Osteoblast (primary cell): ENCODE measurements around the gene ZNF287. TPM values are rescaled to one million over a fixed set of nuclear protein-coding genes. Genes with fewer than 3 reads are reported as not detected.
A peak's percentile ranks its signal among the peaks of the same experiment; 100 is the strongest.

Source experiments
- DNase-seq: peaks from one replicate; pipeline ENCODE4 v3.0.0; 2011; ENCODE audit warnings: low spot score, mixed read lengths; ENCODE audit not compliant: insufficient read length; ENCODE audit errors: missing footprints
- H2AFZ ChIP-seq: 2 replicates; pipeline ENCODE4 v1.6.0; 2011; ENCODE audit warnings: mild to moderate bottlenecking, low read length
- H3K27ac ChIP-seq: 2 replicates; pipeline ENCODE4 v1.5.1; 2011; ENCODE audit warnings: mild to moderate bottlenecking, low read depth, low read length, moderate library complexity
- H3K27me3 ChIP-seq: 2 replicates; pipeline ENCODE4 v1.6.0; 2012; ENCODE audit warnings: mild to moderate bottlenecking, control low read depth, inconsistent platforms, low read length, moderate library complexity; ENCODE audit not compliant: insufficient read depth
- H3K36me3 ChIP-seq: 2 replicates; pipeline ENCODE4 v1.5.1; 2011; ENCODE audit warnings: mild to moderate bottlenecking, low read length, control low read depth, moderate library complexity; ENCODE audit not compliant: insufficient read depth
- H3K4me1 ChIP-seq: 2 replicates; pipeline ENCODE4 v1.5.1; 2011; ENCODE audit warnings: mild to moderate bottlenecking, low read length, control low read depth, moderate library complexity; ENCODE audit not compliant: insufficient read depth
- H3K4me2 ChIP-seq: 2 replicates; pipeline ENCODE4 v1.6.0; 2011; ENCODE audit warnings: mild to moderate bottlenecking, low read length; ENCODE audit not compliant: insufficient read depth
- H3K4me3 ChIP-seq: fragments of 200-600 bp; sonication (generic); 3 replicates; pipeline ENCODE4 v1.5.1; 2012; ENCODE audit warnings: mild to moderate bottlenecking, low read length, inconsistent platforms; ENCODE audit not compliant: insufficient read depth
- H3K79me2 ChIP-seq: 2 replicates; pipeline ENCODE4 v1.6.0; 2012; ENCODE audit warnings: mild to moderate bottlenecking, low read length, control low read depth, inconsistent platforms; ENCODE audit not compliant: insufficient read depth
- H3K9me3 ChIP-seq: 2 replicates; pipeline ENCODE4 v1.5.1; 2011; ENCODE audit warnings: low read depth, low read length, control low read depth
- H4K20me1 ChIP-seq: 2 replicates; pipeline ENCODE4 v1.6.0; 2012; ENCODE audit warnings: mild to moderate bottlenecking, low read length, control low read depth; ENCODE audit not compliant: insufficient read depth
- total RNA-seq: library from RNA; depleted of rRNA; stranded (reverse); fragments of >200 nt; gene quantifications from 2 replicates; pipeline ENCODE4 v1.2.3, GENCODE V29; 2012
- TF ChIP-seq, protein P1 (sequence below): IDR thresholded peaks from 2 replicates; pipeline ENCODE4 v1.5.1; 2011; ENCODE audit warnings: mild to moderate bottlenecking, low read depth, low read length, moderate library complexity; ENCODE audit errors: extremely low read depth

ZNF287 gene
- 8.5 and 10.9 TPM in 2 replicates for total RNA-seq

GRCh38 chr17:16568541-16569357 lies at the start of gene ZNF287:
Gene ZNF287 (minus strand): TSS chr17:16569204. CDS start chr17:16567731, 1,473 bp downstream.
- Histone ChIP-seq H3K27ac (no peak within 1 kb of the TSS), H3K9me3 (no peaks in the 10 kb centered on the region), H3K4me3 (peak within 1 kb of the TSS; percentile 89), H4K20me1 (no peaks in the 10 kb centered on the region), H3K4me2 (peak within 1 kb of the TSS; percentile 95), H3K27me3 (peaks cover 11% of the 10 kb centered on the region), H3K36me3 (peaks cover 14% of the 10 kb centered on the region), H3K79me2 (peaks cover 15% of the 10 kb centered on the region), H3K4me1 (peaks cover 6% of the 10 kb centered on the region), H2AFZ (peak within 1 kb of the TSS; percentile 95)
- TF ChIP-seq, protein P1, sequence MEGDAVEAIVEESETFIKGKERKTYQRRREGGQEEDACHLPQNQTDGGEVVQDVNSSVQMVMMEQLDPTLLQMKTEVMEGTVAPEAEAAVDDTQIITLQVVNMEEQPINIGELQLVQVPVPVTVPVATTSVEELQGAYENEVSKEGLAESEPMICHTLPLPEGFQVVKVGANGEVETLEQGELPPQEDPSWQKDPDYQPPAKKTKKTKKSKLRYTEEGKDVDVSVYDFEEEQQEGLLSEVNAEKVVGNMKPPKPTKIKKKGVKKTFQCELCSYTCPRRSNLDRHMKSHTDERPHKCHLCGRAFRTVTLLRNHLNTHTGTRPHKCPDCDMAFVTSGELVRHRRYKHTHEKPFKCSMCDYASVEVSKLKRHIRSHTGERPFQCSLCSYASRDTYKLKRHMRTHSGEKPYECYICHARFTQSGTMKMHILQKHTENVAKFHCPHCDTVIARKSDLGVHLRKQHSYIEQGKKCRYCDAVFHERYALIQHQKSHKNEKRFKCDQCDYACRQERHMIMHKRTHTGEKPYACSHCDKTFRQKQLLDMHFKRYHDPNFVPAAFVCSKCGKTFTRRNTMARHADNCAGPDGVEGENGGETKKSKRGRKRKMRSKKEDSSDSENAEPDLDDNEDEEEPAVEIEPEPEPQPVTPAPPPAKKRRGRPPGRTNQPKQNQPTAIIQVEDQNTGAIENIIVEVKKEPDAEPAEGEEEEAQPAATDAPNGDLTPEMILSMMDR: no peak
- peak; percentile 97 for DNase-seq

DNA sequence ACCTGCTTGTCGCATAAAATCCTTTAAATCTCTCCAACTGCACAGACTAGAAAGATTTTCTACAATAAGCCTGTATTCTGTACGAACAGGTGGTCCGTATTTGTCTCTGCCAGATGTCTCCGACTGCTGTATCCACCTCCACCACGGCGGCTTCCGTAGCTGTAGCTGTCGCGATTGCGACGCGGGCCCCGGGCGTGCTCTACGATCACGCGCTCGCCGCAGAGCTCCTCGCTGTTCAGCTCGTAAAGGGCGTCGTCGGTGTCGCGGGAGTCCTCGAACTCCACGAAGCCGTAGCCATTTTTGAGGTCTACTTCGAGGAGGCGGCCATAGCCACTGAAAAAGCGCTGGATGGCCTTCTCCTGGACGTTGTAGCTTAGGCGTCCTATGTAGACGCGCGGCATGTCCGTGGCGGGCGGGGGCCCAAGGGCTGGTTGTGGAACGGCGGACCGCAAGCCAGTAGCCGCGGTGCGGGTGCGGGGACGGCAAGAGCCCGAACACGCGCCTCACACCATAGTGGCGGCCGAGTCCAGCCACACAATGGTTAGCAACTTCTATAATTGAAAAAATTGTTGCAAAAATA lies 48.6 kb upstream of the ZNF287 start:
- no peaks in the 10 kb centered on the region for H3K4me1 ChIP-seq
- no peaks in the 10 kb centered on the region for H3K79me2 ChIP-seq
- no peak overlapping the region for H3K4me3 ChIP-seq
- H3K27me3 ChIP-seq: no peaks in the 10 kb centered on the region
- no peak overlapping the region for H3K27ac ChIP-seq
- DNase-seq: no peak
- H3K36me3 ChIP-seq: no peaks in the 10 kb centered on the region
- no peak overlapping the region for H2AFZ ChIP-seq
- H4K20me1 ChIP-seq: no peaks in the 10 kb centered on the region
- TF ChIP-seq, protein P1: no peak
- peaks cover 16% of the 10 kb centered on the region for H3K9me3 ChIP-seq
- no peak overlapping the region for H3K4me2 ChIP-seq

DNA sequence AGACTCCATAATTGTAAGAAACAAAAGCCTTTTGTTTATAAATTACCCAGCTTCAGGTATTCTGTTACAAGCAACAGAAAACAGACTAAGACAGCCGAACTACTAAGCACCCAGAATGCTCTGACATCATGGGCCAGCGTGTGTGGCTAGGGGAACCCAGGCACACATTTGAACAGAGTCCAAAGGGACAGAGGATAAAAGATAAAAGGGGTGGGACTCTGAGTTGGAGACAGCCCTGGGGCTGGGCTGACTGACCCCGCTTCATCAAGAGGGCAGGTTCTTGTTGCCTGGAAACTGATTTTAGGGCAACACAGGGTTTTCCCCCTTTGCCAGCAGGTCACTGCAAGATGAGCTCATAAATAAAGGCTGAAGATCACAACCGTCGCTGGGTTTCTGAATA lies 30.5 kb upstream of the ZNF287 start:
- H3K36me3 ChIP-seq: no peaks in the 10 kb centered on the region
- H3K27ac ChIP-seq: no peak overlapping the region
- H3K79me2 ChIP-seq: no peaks in the 10 kb centered on the region
- no peak overlapping the region for H3K4me3 ChIP-seq
- H4K20me1 ChIP-seq: no peaks in the 10 kb centered on the region
- peaks cover 3% of the 10 kb centered on the region for H3K9me3 ChIP-seq
- no peak overlapping the region for H3K4me2 ChIP-seq
- DNase-seq: no peak
- H3K4me1 ChIP-seq: no peaks in the 10 kb centered on the region
- TF ChIP-seq, protein P1: no peak
- H2AFZ ChIP-seq: no peak overlapping the region
- no peaks in the 10 kb centered on the region for H3K27me3 ChIP-seq

- Histone ChIP-seq H4K20me1 (no peaks in the 10 kb centered on the region), H3K27me3 (peaks cover 13% of the 10 kb centered on the region), H2AFZ (no peak overlapping the region), H3K4me2 (no peak overlapping the region), H3K9me3 (no peaks in the 10 kb centered on the region), H3K79me2 (no peaks in the 10 kb centered on the region), H3K4me3 (no peak overlapping the region), H3K4me1 (peaks cover 6% of the 10 kb centered on the region), H3K36me3 (no peaks in the 10 kb centered on the region), H3K27ac (no peak overlapping the region)
- TF ChIP-seq, protein P1: no peak
- DNase-seq: no peak
Measured at GRCh38 chr17:16593356-16594102, 24.5 kb upstream of the ZNF287 start.
